Esophagus (tissue), 2 donors: Measurements from ENCODE around the gene SAMHD1. TPM values are rescaled to one million over a fixed set of nuclear protein-coding genes. Genes with fewer than 3 reads are reported as not detected.

Experiments used
- H3K27ac ChIP-seq, 2 donors: one replicate each; pipeline ENCODE4 v1.5.1; 2013; ENCODE audit warnings: low read depth in 2 of 2, mild to moderate bottlenecking in 2 of 2, inconsistent platforms in 1 of 2, low read length in 1 of 2, moderate library complexity in 1 of 2
- H3K27me3 ChIP-seq, 2 donors: one replicate each; pipeline ENCODE4 v1.6.1; 2013; ENCODE audit warnings: low read length in 2 of 2, control low read depth in 1 of 2, mild to moderate bottlenecking in 1 of 2; ENCODE audit not compliant: insufficient read depth in 2 of 2, control insufficient read depth in 1 of 2
- H3K36me3 ChIP-seq, 2 donors: one replicate each; pipeline ENCODE4 v1.6.1; 2013; ENCODE audit warnings: low read length in 1 of 2; ENCODE audit not compliant: control insufficient read depth in 2 of 2, insufficient read depth in 2 of 2
- H3K4me1 ChIP-seq, 2 donors: one replicate each; pipeline ENCODE4 v1.6.1; 2013; ENCODE audit warnings: low read length in 1 of 2; ENCODE audit not compliant: control insufficient read depth in 2 of 2, insufficient read depth in 2 of 2
- H3K4me3 ChIP-seq, 2 donors: one replicate each; pipeline ENCODE4 v1.5.1; 2013; ENCODE audit warnings: low read length in 2 of 2, mild to moderate bottlenecking in 2 of 2, low read depth in 1 of 2, moderate library complexity in 1 of 2
- H3K9me3 ChIP-seq, 2 donors: one replicate each; pipeline ENCODE4 v1.6.1; 2013; ENCODE audit warnings: mild to moderate bottlenecking in 2 of 2, low read depth in 1 of 2, low read length in 1 of 2, moderate library complexity in 1 of 2; ENCODE audit not compliant: control insufficient read depth in 2 of 2, insufficient read depth in 1 of 2
- WGBS, 2 donors: extraction: QIAGEN DNeasy Blood & Tissue Kit; methylation state at CpG; one replicate each; pipeline ENCODE4 v1.1.7; 2013; 5-methylcytosine and 5-hydroxymethylcytosine counted together
- polyA plus RNA-seq, 2 donors: library from polyadenylated mRNA; stranded (reverse); fragments of 200-250 nt; gene quantifications; one replicate each; pipeline ENCODE4 v1.2.3, GENCODE V29; 2013
- donor health status: healthy with polysubstance abuse.
- donor health status: Bipolar disorder and iron deficiency.

The SAMHD1 gene
- polyA plus RNA-seq, 2 donors: 25.2 to 29.2 TPM

- peaks cover 12 to 20% of the 10 kb centered on the region in 2 donors for H3K36me3 ChIP-seq
- no peak overlapping the region for H3K4me3 ChIP-seq
- H3K9me3 ChIP-seq: no peaks in the 10 kb centered on the region
- H3K27me3 ChIP-seq: no peaks in the 10 kb centered on the region
- H3K4me1 ChIP-seq: no peaks in the 10 kb centered on the region
- 89 to 96% methylated on average over 3 of the region's 3 CpGs for WGBS, 2 donors
- no peak overlapping the region for H3K27ac ChIP-seq
Measured at GRCh38 chr20:36893801-36894200, 57.7 kb downstream of the SAMHD1 start.

GRCh38 chr20:36891211-36891610 is 60.3 kb downstream of the SAMHD1 start:
- no peaks in the 10 kb centered on the region for H3K9me3 ChIP-seq
- no peak overlapping the region for H3K27ac ChIP-seq
- H3K36me3 ChIP-seq: peaks cover 9 to 15% of the 10 kb centered on the region in 2 donors
- no peaks in the 10 kb centered on the region for H3K27me3 ChIP-seq
- no peak overlapping the region for H3K4me3 ChIP-seq
- WGBS, 2 donors: 89 to 90% methylated on average over 4 of the region's 4 CpGs
- H3K4me1 ChIP-seq: peaks cover 0 to 4% of the 10 kb centered on the region in 2 donors

- no peak overlapping the region for H3K27ac ChIP-seq
- WGBS, 2 donors: 87 to 88% methylated on average over 9 of the region's 9 CpGs
- H3K36me3 ChIP-seq: peaks cover 9 to 15% of the 10 kb centered on the region in 2 donors
- H3K4me3 ChIP-seq: no peak overlapping the region
- no peaks in the 10 kb centered on the region for H3K9me3 ChIP-seq
- H3K27me3 ChIP-seq: no peaks in the 10 kb centered on the region
- peaks cover 0 to 4% of the 10 kb centered on the region in 2 donors for H3K4me1 ChIP-seq
Measured at GRCh38 chr20:36890586-36890985, 60.9 kb downstream of the SAMHD1 start.

GRCh38 chr20:36888880-36889516 is 62.5 kb downstream of the SAMHD1 start:
- H3K4me1 ChIP-seq: peaks cover 0 to 4% of the 10 kb centered on the region in 2 donors
- 84 to 88% methylated on average over 15 of the region's 15 CpGs for WGBS, 2 donors
- no peak overlapping the region for H3K27ac ChIP-seq
- H3K27me3 ChIP-seq: no peaks in the 10 kb centered on the region
- peaks cover 9 to 15% of the 10 kb centered on the region in 2 donors for H3K36me3 ChIP-seq
- H3K4me3 ChIP-seq: no peak overlapping the region
- H3K9me3 ChIP-seq: peaks cover 0 to 2% of the 10 kb centered on the region in 2 donors

- H3K27me3 ChIP-seq: no peaks in the 10 kb centered on the region
Measured at GRCh38 chr20:36887752-36888090, 63.8 kb downstream of the SAMHD1 start.

GRCh38 chr20:36886859-36887751 is 64.4 kb downstream of the SAMHD1 start:
- Histone ChIP-seq H3K27me3 (no peaks in the 10 kb centered on the region), H3K4me3 (no peak overlapping the region), H3K4me1 (peaks cover 0 to 4% of the 10 kb centered on the region in 2 donors), H3K27ac (no peak overlapping the region), H3K9me3 (peaks cover 0 to 2% of the 10 kb centered on the region in 2 donors), H3K36me3 (peaks cover 3 to 6% of the 10 kb centered on the region in 2 donors)
- WGBS, 2 donors: 26 to 27% methylated on average over 24 of the region's 24 CpGs

More at GRCh38 chr20:36887752-36888090, 63.8 kb downstream of the SAMHD1 start:
- no peak overlapping the region for H3K27ac ChIP-seq
- no peak overlapping the region for H3K4me3 ChIP-seq
- 48 to 53% methylated on average over 6 of the region's 6 CpGs for WGBS, 2 donors
- H3K4me1 ChIP-seq: peaks cover 0 to 4% of the 10 kb centered on the region in 2 donors
- peaks cover 0 to 2% of the 10 kb centered on the region in 2 donors for H3K9me3 ChIP-seq
- H3K36me3 ChIP-seq: peaks cover 3 to 6% of the 10 kb centered on the region in 2 donors

GRCh38 chr20:36885356-36885755 is 66.2 kb downstream of the SAMHD1 start:
- Histone ChIP-seq H3K27ac (no peak overlapping the region), H3K4me1 (peaks cover 0 to 4% of the 10 kb centered on the region in 2 donors), H3K4me3 (no peak overlapping the region), H3K27me3 (no peaks in the 10 kb centered on the region), H3K9me3 (peaks cover 0 to 2% of the 10 kb centered on the region in 2 donors), H3K36me3 (peaks cover 3% of the 10 kb centered on the region in 2 donors)
- 53 to 60% methylated on average over 8 of the region's 8 CpGs for WGBS, 2 donors

- WGBS, 2 donors: 75 to 76% methylated on average over 6 of the region's 6 CpGs
- Histone ChIP-seq H3K4me3 (no peak overlapping the region), H3K27ac (no peak overlapping the region), H3K4me1 (peaks cover 0 to 4% of the 10 kb centered on the region in 2 donors), H3K27me3 (no peaks in the 10 kb centered on the region), H3K36me3 (peaks cover 0 to under 1% of the 10 kb centered on the region in 2 donors), H3K9me3 (peaks cover 0 to 2% of the 10 kb centered on the region in 2 donors)
Measured at GRCh38 chr20:36883977-36884535, 67.5 kb downstream of the SAMHD1 start.

GRCh38 chr20:36881888-36882287 is 69.6 kb downstream of the SAMHD1 start:
- Histone ChIP-seq H3K4me1 (peaks cover 0 to 4% of the 10 kb centered on the region in 2 donors), H3K4me3 (no peak overlapping the region), H3K27me3 (no peaks in the 10 kb centered on the region), H3K27ac (no peak overlapping the region), H3K36me3 (no peaks in the 10 kb centered on the region), H3K9me3 (peaks cover 0 to 2% of the 10 kb centered on the region in 2 donors)
- WGBS, 2 donors: 50 to 54% methylated on average over 4 of the region's 4 CpGs
